Activated CD4-positive, alpha-beta memory T cell treated with anti-CD3 and anti-CD28 coated beads for 36 hours (primary cell): ENCODE measurements around the gene GMDS. TPM values are rescaled to one million over a fixed set of nuclear protein-coding genes. Genes with fewer than 3 reads are reported as not detected.

ENCODE experiments used
- CTCF ChIA-PET: fragments of 350-600 bp; sonication (Branson Sonifier 250); formaldehyde crosslinking; loops from one replicate; lab custom pipeline; 2021; ENCODE audit warnings: antibody characterized with exemption, inconsistent platforms; lab: Charles Lee
- POLR2A ChIA-PET: fragments of 350-600 bp; sonication (Branson Sonifier 250); formaldehyde crosslinking; loops from one replicate; lab custom pipeline; 2021; ENCODE audit warnings: antibody characterized with exemption; lab: Charles Lee
- DNase-seq: peaks from one replicate; pipeline ENCODE4 v3.0.0-alpha.2; 2020
- H3K27ac Mint-ChIP-seq: one replicate; pipeline ENCODE4 v1.8.0; 2021; ENCODE audit warnings: mixed read lengths
- H3K27me3 Mint-ChIP-seq: one replicate; pipeline ENCODE4 v1.8.0; 2021; ENCODE audit warnings: mixed read lengths
- H3K36me3 Mint-ChIP-seq: one replicate; pipeline ENCODE4 v1.8.0; 2021; ENCODE audit warnings: mixed read lengths
- H3K4me1 Mint-ChIP-seq: one replicate; pipeline ENCODE4 v1.8.0; 2021; ENCODE audit warnings: low read depth, mixed read lengths
- H3K4me3 Mint-ChIP-seq: one replicate; pipeline ENCODE4 v1.8.0; 2021; ENCODE audit warnings: mild to moderate bottlenecking, mixed read lengths
- H3K9me3 Mint-ChIP-seq: one replicate; pipeline ENCODE4 v1.8.0; 2021; ENCODE audit warnings: mixed read lengths
- intact Hi-C: fragments of 100-400 bp; cut with micrococcal nuclease; formaldehyde crosslinking; loops from one replicate; pipeline ENCODE4 v1.15.1; 2023
- total RNA-seq, 2 experiments: library from RNA; stranded (reverse); gene quantifications; one replicate each; pipeline ENCODE4 v1.2.3, GENCODE V29; 2021

Gene GMDS
- total RNA-seq, 2 experiments from 2014 or later: 34.7 to 36.4 TPM

- Mint-ChIP-seq H3K9me3 (no peaks in the 10 kb centered on the region), H3K4me1 (no peaks in the 10 kb centered on the region), H3K4me3 (no peak overlapping the region), H3K27me3 (no peaks in the 10 kb centered on the region), H3K27ac (no peak overlapping the region), H3K36me3 (no peaks in the 10 kb centered on the region)
- DNase-seq: no peak
- ChIA-PET CTCF (no interaction called here), POLR2A (no interaction called here)
- intact Hi-C loops: no loop called here
Measured at GRCh38 chr6:1708820-1709219, 536.6 kb downstream of the GMDS start.

- Mint-ChIP-seq H3K27me3 (no peaks in the 10 kb centered on the region), H3K4me3 (no peak overlapping the region), H3K4me1 (no peaks in the 10 kb centered on the region), H3K36me3 (no peaks in the 10 kb centered on the region), H3K9me3 (no peaks in the 10 kb centered on the region), H3K27ac (no peak overlapping the region)
- DNase-seq: no peak
- ChIA-PET CTCF (no interaction called here), POLR2A (no interaction called here)
- intact Hi-C loops: no loop called here
Measured at GRCh38 chr6:1708122-1708521, 537.3 kb downstream of the GMDS start.

GRCh38 chr6:1705630-1706029 is 539.8 kb downstream of the GMDS start:
- CTCF ChIA-PET: no interaction called here

GRCh38 chr6:1705183-1705582 is 540.2 kb downstream of the GMDS start:
- intact Hi-C loops: no loop called here
- CTCF ChIA-PET: no interaction called here
- H3K9me3 Mint-ChIP-seq: no peaks in the 10 kb centered on the region

More at GRCh38 chr6:1705630-1706029, 539.8 kb downstream of the GMDS start:
- H3K27me3 Mint-ChIP-seq: no peaks in the 10 kb centered on the region
- no peak overlapping the region for H3K4me3 Mint-ChIP-seq
- no peaks in the 10 kb centered on the region for H3K36me3 Mint-ChIP-seq
- POLR2A ChIA-PET: no interaction called here
- H3K4me1 Mint-ChIP-seq: no peaks in the 10 kb centered on the region
- intact Hi-C loops: no loop called here
- no peak for DNase-seq
- no peaks in the 10 kb centered on the region for H3K9me3 Mint-ChIP-seq
- H3K27ac Mint-ChIP-seq: no peak overlapping the region

GRCh38 chr6:1704711-1705110 is 540.7 kb downstream of the GMDS start:
- ChIA-PET CTCF (no interaction called here), POLR2A (no interaction called here)
- no peaks in the 10 kb centered on the region for H3K36me3 Mint-ChIP-seq
- intact Hi-C loops: no loop called here
- H3K4me3 Mint-ChIP-seq: no peak overlapping the region
- no peak for DNase-seq
- no peaks in the 10 kb centered on the region for H3K27me3 Mint-ChIP-seq
- H3K4me1 Mint-ChIP-seq: no peaks in the 10 kb centered on the region
- no peaks in the 10 kb centered on the region for H3K9me3 Mint-ChIP-seq
- H3K27ac Mint-ChIP-seq: no peak overlapping the region

More at GRCh38 chr6:1705183-1705582, 540.2 kb downstream of the GMDS start:
- POLR2A ChIA-PET: no interaction called here
- Mint-ChIP-seq H3K4me3 (no peak overlapping the region), H3K36me3 (no peaks in the 10 kb centered on the region), H3K27me3 (no peaks in the 10 kb centered on the region), H3K27ac (no peak overlapping the region), H3K4me1 (no peaks in the 10 kb centered on the region)
- DNase-seq: no peak

- intact Hi-C loops: no loop called here
- no peaks in the 10 kb centered on the region for H3K36me3 Mint-ChIP-seq
- no peaks in the 10 kb centered on the region for H3K4me1 Mint-ChIP-seq
- H3K9me3 Mint-ChIP-seq: no peaks in the 10 kb centered on the region
- H3K27ac Mint-ChIP-seq: no peak overlapping the region
- no peak overlapping the region for H3K4me3 Mint-ChIP-seq
- CTCF ChIA-PET: no interaction called here
- no peak for DNase-seq
- POLR2A ChIA-PET: no interaction called here
- H3K27me3 Mint-ChIP-seq: no peaks in the 10 kb centered on the region
Measured at GRCh38 chr6:1703923-1704322, 541.5 kb downstream of the GMDS start.

GRCh38 chr6:1703091-1703855 is 542.1 kb downstream of the GMDS start:
- Mint-ChIP-seq H3K27me3 (no peaks in the 10 kb centered on the region), H3K27ac (no peak overlapping the region), H3K4me3 (no peak overlapping the region), H3K9me3 (no peaks in the 10 kb centered on the region), H3K36me3 (no peaks in the 10 kb centered on the region), H3K4me1 (no peaks in the 10 kb centered on the region)
- intact Hi-C loops: no loop called here
- DNase-seq: no peak
- POLR2A ChIA-PET: no interaction called here
- CTCF ChIA-PET: no interaction called here

- intact Hi-C loops: no loop called here
- DNase-seq: no peak
- CTCF ChIA-PET: no interaction called here
- no peaks in the 10 kb centered on the region for H3K27me3 Mint-ChIP-seq
- H3K27ac Mint-ChIP-seq: no peak overlapping the region
- no peaks in the 10 kb centered on the region for H3K9me3 Mint-ChIP-seq
- no peaks in the 10 kb centered on the region for H3K4me1 Mint-ChIP-seq
- no peaks in the 10 kb centered on the region for H3K36me3 Mint-ChIP-seq
- H3K4me3 Mint-ChIP-seq: no peak overlapping the region
- POLR2A ChIA-PET: no interaction called here
Measured at GRCh38 chr6:1702580-1703051, 542.8 kb downstream of the GMDS start.

- Mint-ChIP-seq H3K9me3 (no peaks in the 10 kb centered on the region), H3K4me3 (no peak overlapping the region), H3K27me3 (no peaks in the 10 kb centered on the region), H3K36me3 (no peaks in the 10 kb centered on the region), H3K4me1 (no peaks in the 10 kb centered on the region), H3K27ac (no peak overlapping the region)
- DNase-seq: no peak
- intact Hi-C loops: no loop called here
- CTCF ChIA-PET: no interaction called here
- POLR2A ChIA-PET: no interaction called here
Measured at GRCh38 chr6:1701668-1702353, 543.6 kb downstream of the GMDS start.

- CTCF ChIA-PET: no interaction called here
- Mint-ChIP-seq H3K27ac (no peak overlapping the region), H3K4me3 (no peak overlapping the region)
Measured at GRCh38 chr6:1700278-1700967, 545.0 kb downstream of the GMDS start.

GRCh38 chr6:1698527-1698926 is 546.9 kb downstream of the GMDS start:
- Mint-ChIP-seq H3K4me1 (no peaks in the 10 kb centered on the region), H3K4me3 (no peak overlapping the region), H3K27ac (no peak overlapping the region), H3K9me3 (no peaks in the 10 kb centered on the region), H3K36me3 (no peaks in the 10 kb centered on the region), H3K27me3 (no peaks in the 10 kb centered on the region)
- no peak for DNase-seq
- ChIA-PET CTCF (no interaction called here), POLR2A (no interaction called here)
- intact Hi-C loops: no loop called here

More at GRCh38 chr6:1700278-1700967, 545.0 kb downstream of the GMDS start:
- intact Hi-C loops: no loop called here
- H3K4me1 Mint-ChIP-seq: no peaks in the 10 kb centered on the region
- no peaks in the 10 kb centered on the region for H3K27me3 Mint-ChIP-seq
- no peak for DNase-seq
- POLR2A ChIA-PET: no interaction called here
- no peaks in the 10 kb centered on the region for H3K9me3 Mint-ChIP-seq
- H3K36me3 Mint-ChIP-seq: no peaks in the 10 kb centered on the region

GRCh38 chr6:1697688-1698351 is 547.6 kb downstream of the GMDS start:
- CTCF ChIA-PET: no interaction called here
- no peaks in the 10 kb centered on the region for H3K4me1 Mint-ChIP-seq
- intact Hi-C loops: no loop called here
- H3K4me3 Mint-ChIP-seq: no peak overlapping the region
- H3K36me3 Mint-ChIP-seq: peaks cover 4% of the 10 kb centered on the region
- DNase-seq: no peak
- no peaks in the 10 kb centered on the region for H3K27me3 Mint-ChIP-seq
- peaks cover 4% of the 10 kb centered on the region for H3K9me3 Mint-ChIP-seq
- no peak overlapping the region for H3K27ac Mint-ChIP-seq
- POLR2A ChIA-PET: no interaction called here
